MM.1S (cell line): ENCODE results near the gene DUSP14.

Source experiments
- CTCF ChIP-seq: fragments of 300-600 bp; sonication (generic); IDR thresholded peaks from 2 replicates; pipeline ENCODE4 v1.5.1; 2016; ENCODE audit warnings: antibody characterized with exemption, low read length, mixed read lengths
- EZH2 ChIP-seq: fragments of 300-600 bp; sonication (generic); optimal IDR thresholded peaks from 2 replicates; pipeline ENCODE3; 2017; ENCODE audit warnings: low read depth, mild to moderate bottlenecking, antibody characterized with exemption, low read length, mixed read lengths
- EZH2phosphoT487 ChIP-seq: fragments of 300-600 bp; sonication (generic); IDR thresholded peaks from 2 replicates; pipeline ENCODE4 v1.6.1; 2018; ENCODE audit warnings: antibody characterized with exemption, low read length

- TF ChIP-seq EZH2 (no peak), CTCF (no peak), EZH2phosphoT487 (no peak)
Measured at GRCh38 chr17:37485938-37486570, 3.6 kb upstream of the DUSP14 start.
